ENCODE data around the gene CACNA1B.

Gene CACNA1B

GRCh38 chr9:138061631-138062030 lies 184.0 kb downstream of the CACNA1B start:
- DNase-seq, result no peak

- no peak for DNase-seq
Measured at GRCh38 chr9:138062196-138062595, 184.6 kb downstream of the CACNA1B start.

GRCh38 chr9:138063033-138063432 lies 185.5 kb downstream of the CACNA1B start:
- no peak for DNase-seq

GRCh38 chr9:138063785-138064184 lies 186.2 kb downstream of the CACNA1B start:
- DNase-seq, result no peak

- no peak for DNase-seq
Measured at GRCh38 chr9:138064547-138064946, 187.0 kb downstream of the CACNA1B start.

GRCh38 chr9:138065287-138065686 lies 187.7 kb downstream of the CACNA1B start:
- no peak for DNase-seq

- no peak for DNase-seq
Measured at GRCh38 chr9:138066049-138066448, 188.5 kb downstream of the CACNA1B start.

GRCh38 chr9:138067613-138068367 lies 190.2 kb downstream of the CACNA1B start:
- DNase-seq, result no peak

- DNase-seq, result no peak
Measured at GRCh38 chr9:138068601-138069035, 191.0 kb downstream of the CACNA1B start.

GRCh38 chr9:138069731-138070456 lies 192.3 kb downstream of the CACNA1B start:
- DNase-seq, result no peak

- no peak for DNase-seq
Measured at GRCh38 chr9:138070815-138071214, 193.2 kb downstream of the CACNA1B start.

- DNase-seq, result no peak
Measured at GRCh38 chr9:138071292-138071691, 193.7 kb downstream of the CACNA1B start.

- DNase-seq, result no peak
Measured at GRCh38 chr9:138071731-138072130, 194.1 kb downstream of the CACNA1B start.

- DNase-seq, result no peak
Measured at GRCh38 chr9:138072161-138072842, 194.7 kb downstream of the CACNA1B start.

- no peak for DNase-seq
Measured at GRCh38 chr9:138072897-138073296, 195.3 kb downstream of the CACNA1B start.

GRCh38 chr9:138073408-138073807 lies 195.8 kb downstream of the CACNA1B start:
- no peak for DNase-seq

GRCh38 chr9:138073808-138074207 lies 196.2 kb downstream of the CACNA1B start:
- DNase-seq, result no peak

GRCh38 chr9:138074516-138074915 lies 196.9 kb downstream of the CACNA1B start:
- DNase-seq, result no peak

GRCh38 chr9:138075496-138075895 lies 197.9 kb downstream of the CACNA1B start:
- no peak for DNase-seq

- DNase-seq, result no peak
Measured at GRCh38 chr9:138075961-138076649, 198.5 kb downstream of the CACNA1B start.

GRCh38 chr9:138076650-138077009 lies 199.0 kb downstream of the CACNA1B start:
- DNase-seq, result no peak

- DNase-seq, result no peak
Measured at GRCh38 chr9:138077126-138077525, 199.5 kb downstream of the CACNA1B start.

GRCh38 chr9:138077898-138078540 lies 200.4 kb downstream of the CACNA1B start:
- no peak for DNase-seq

All from NCI-H1694 (cell line).